ENCODE measurements around the gene AOC1. TPM values are rescaled to one million over a fixed set of nuclear protein-coding genes. Genes with fewer than 3 reads are reported as not detected.

The AOC1 gene
- total RNA-seq, 2 donors from 2014 or later: not detected

GRCh38 chr7:150851492-150852370 lies 586 bp upstream of the AOC1 start:
- DNase-seq (ENCODE audit: low spot score): no peak
- H3K4me3 ChIP-seq: no peak overlapping the region
- TF ChIP-seq, protein P1, sequence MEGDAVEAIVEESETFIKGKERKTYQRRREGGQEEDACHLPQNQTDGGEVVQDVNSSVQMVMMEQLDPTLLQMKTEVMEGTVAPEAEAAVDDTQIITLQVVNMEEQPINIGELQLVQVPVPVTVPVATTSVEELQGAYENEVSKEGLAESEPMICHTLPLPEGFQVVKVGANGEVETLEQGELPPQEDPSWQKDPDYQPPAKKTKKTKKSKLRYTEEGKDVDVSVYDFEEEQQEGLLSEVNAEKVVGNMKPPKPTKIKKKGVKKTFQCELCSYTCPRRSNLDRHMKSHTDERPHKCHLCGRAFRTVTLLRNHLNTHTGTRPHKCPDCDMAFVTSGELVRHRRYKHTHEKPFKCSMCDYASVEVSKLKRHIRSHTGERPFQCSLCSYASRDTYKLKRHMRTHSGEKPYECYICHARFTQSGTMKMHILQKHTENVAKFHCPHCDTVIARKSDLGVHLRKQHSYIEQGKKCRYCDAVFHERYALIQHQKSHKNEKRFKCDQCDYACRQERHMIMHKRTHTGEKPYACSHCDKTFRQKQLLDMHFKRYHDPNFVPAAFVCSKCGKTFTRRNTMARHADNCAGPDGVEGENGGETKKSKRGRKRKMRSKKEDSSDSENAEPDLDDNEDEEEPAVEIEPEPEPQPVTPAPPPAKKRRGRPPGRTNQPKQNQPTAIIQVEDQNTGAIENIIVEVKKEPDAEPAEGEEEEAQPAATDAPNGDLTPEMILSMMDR (IDR thresholded peaks at IDR 0.05): no peak

DNA sequence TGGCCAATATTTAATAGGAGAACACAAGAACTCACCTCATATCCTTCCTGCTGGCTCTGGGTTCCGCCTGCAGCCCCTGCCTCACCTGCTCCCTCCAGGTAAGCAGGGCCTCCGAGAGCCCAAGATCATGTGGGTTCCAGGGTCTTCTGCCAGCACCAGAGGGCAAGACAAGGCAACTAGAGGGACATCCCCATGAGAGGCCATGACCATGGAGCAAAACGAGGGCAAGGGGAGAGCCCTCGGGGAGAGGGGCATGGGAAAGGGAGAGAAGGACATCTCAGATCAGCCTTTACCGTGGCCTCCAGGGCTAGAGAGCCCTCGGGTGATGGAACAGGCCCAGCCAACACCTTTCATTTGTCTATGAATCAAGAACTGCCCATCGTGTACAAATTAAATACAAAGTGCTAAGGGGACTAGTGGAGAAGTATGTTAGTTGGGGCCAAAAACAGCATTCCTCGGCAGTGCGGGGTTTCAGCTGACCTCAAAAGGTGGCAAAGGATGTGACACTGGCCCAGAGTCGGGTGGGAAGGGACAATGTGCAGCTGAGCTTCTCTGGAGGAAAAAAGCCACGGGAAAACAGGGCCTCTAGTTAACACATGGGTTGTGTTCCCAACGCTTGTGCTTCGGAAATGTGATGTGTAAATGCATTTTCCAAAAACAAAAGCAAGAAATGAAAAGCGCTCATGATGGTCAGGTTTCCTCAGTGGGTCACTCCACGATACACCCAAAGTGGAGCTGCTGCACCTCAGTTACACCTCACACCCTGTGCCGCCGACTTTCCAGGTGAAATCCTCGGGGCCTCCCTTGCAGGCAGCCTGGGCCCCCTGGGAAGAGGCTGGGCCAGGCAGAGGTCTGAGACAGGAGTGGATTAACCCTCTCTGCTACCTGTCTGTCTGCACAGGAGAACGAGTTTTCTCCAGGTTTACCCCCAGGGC lies 2.0 kb downstream of the AOC1 start:
- Histone ChIP-seq H3K4me3 (no peak overlapping the region), H3K27me3 (no peaks in the 10 kb centered on the region), H3K36me3 (no peaks in the 10 kb centered on the region), H3K4me1 (no peaks in the 10 kb centered on the region), H3K9me3 (no peaks in the 10 kb centered on the region), H3K27ac (no peak overlapping the region)
- peak; percentile 54 for DNase-seq (ENCODE audit: low spot score)
- TF ChIP-seq, protein P1 (IDR thresholded peaks at IDR 0.05): no peak

More at GRCh38 chr7:150851492-150852370, 586 bp upstream of the AOC1 start:
- H3K4me1 ChIP-seq: no peaks in the 10 kb centered on the region
- no peaks in the 10 kb centered on the region for H3K27me3 ChIP-seq
- H3K36me3 ChIP-seq: no peaks in the 10 kb centered on the region
- no peaks in the 10 kb centered on the region for H3K9me3 ChIP-seq
- no peak overlapping the region for H3K27ac ChIP-seq

DNA sequence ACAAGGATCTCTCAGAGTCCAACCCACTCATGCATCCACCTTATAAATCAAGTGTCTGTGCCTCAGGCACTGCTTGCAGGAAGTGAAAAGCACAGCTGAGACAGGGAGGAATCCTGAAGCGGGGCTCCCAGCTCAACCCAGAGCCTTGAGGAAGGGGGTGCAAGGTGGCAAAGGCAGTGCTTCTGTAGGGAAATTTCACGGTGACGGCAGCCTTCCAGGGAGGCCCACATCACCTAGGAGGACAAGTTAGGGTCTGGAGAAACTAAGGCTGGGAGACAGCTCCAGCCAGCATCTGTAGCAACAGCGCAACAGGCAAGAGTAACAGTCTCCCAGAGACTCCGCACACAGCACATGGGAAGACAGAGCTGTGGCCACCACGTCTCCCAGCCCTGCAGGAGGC lies 2.7 kb downstream of the AOC1 start:
- no peak overlapping the region for H3K27ac ChIP-seq
- no peaks in the 10 kb centered on the region for H3K4me1 ChIP-seq
- H3K36me3 ChIP-seq: no peaks in the 10 kb centered on the region
- no peaks in the 10 kb centered on the region for H3K27me3 ChIP-seq
- DNase-seq (ENCODE audit: low spot score): no peak
- TF ChIP-seq, protein P1 (IDR thresholded peaks at IDR 0.05): no peak
- H3K9me3 ChIP-seq: no peaks in the 10 kb centered on the region
- H3K4me3 ChIP-seq: no peak overlapping the region

GRCh38 chr7:150855476-150856302 lies 3.4 kb downstream of the AOC1 start:
- no peaks in the 10 kb centered on the region for H3K9me3 ChIP-seq
- no peak for DNase-seq (ENCODE audit: low spot score)
- no peak overlapping the region for H3K27ac ChIP-seq
- no peaks in the 10 kb centered on the region for H3K27me3 ChIP-seq
- no peaks in the 10 kb centered on the region for H3K36me3 ChIP-seq
- H3K4me1 ChIP-seq: no peaks in the 10 kb centered on the region
- TF ChIP-seq, protein P1 (IDR thresholded peaks at IDR 0.05): no peak
- no peak overlapping the region for H3K4me3 ChIP-seq

Measured in right atrium auricular region (tissue), 2 donors.